Activated CD4-positive, CD25-positive, alpha-beta regulatory T cell (primary cell): ENCODE results near the gene BDH1.
A peak's percentile ranks its signal among the peaks of the same experiment; 100 is the strongest.
"Not testable (repeated sequence)": the region's sequence is repeated elsewhere in the genome, so short reads cannot be mapped to it uniquely, and the experiment has no call there.

ENCODE experiments used
- DNase-seq, 4 experiments: peaks; one replicate each; lab custom pipeline; 2025; lab: John Stamatoyannopoulos, UW

Gene BDH1

DNA sequence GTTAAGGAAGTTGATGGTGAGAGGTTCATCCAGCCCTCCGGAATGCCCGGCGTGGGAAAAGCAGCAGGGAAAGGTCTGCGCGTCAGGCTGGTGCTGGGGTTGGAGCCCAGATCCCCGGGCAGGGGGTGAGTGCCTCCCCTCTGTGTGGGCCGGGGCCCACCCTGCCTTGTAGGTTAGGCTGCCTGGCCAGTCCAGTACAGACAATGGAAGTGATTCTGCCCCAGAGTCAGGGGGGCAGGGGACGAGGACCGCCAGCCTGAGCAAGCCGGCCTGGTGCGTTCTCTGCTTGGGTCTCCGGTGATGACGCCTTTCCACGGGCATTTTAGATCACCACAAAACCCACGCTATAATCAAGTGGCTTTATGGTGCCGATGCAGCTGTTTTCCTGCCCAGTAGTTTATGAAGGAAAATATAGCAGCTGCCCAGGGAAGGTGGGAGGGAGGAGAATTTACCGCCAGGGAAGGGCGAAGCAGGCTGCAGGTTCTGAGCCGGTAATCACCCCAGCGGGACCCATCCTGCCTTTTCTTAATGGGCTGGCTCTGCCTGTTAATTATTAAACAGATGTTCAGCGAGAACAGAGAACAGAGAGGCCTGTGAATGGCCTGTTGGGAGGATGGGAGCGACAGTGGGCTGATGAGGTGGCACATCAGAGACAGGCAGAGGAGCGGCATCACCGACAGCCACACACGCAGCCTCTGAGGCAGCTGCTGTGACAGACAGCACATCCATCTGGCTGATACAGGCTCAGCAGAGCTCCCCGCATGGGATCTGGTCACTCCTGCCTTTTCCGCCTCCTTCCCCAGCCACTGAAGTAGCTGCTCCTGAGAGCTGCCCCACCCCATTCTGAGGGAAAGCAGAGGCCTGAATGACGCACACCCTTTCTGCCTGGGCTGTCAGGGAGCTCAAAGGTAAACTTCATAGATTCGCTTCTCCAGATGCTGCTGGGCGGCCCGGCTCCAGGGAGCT, 35.2 kb downstream of the BDH1 start:
- DNase-seq: no peak

DNA sequence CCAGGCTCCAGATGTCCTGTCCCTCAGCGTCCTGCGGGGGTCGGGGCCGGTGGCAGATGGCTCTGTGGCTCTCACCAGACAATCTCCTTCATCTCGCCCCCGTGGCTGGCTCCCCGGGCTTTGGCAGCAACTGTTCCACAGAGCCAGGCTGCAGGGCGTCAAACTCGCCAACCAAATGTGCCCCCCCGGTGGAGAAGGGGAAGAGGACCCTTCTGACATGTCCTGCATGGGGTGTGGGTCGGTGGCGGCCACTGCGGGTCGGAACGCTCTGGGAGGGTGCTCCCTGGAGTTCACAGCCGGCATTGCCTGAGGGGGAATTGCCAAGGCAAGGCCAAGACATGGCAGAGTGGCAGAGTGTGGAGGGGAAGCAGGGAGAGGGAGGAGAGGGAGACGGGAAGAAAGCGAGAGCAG, 36.0 kb downstream of the BDH1 start:
- DNase-seq: no peak

DNA sequence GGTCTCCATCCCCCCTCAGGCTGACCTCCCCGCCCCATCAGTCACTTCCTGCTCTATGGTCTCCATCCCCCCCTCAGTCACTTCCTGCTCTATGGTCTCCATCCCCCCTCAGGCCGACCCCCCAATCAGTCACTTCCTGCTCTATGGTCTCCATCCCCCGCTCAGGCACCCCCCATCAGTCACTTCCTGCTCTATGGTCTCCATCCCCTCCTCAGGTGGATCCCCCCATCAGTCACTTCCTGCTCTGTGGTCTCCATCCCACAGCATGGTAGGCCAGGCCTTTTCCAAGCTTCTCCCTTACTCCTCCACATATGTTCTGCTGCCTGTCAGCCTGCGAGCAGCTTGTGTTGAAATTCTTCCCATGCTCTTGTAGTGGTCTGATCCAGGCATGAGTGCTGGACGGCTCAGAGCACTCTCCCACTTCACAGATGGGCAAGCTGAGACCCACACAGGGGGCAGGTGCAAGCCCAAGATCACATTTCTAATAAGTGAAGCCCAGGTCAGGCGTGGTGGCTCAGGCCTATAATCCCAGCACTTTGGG, 36.8 kb downstream of the BDH1 start:
- no peak for DNase-seq

DNA sequence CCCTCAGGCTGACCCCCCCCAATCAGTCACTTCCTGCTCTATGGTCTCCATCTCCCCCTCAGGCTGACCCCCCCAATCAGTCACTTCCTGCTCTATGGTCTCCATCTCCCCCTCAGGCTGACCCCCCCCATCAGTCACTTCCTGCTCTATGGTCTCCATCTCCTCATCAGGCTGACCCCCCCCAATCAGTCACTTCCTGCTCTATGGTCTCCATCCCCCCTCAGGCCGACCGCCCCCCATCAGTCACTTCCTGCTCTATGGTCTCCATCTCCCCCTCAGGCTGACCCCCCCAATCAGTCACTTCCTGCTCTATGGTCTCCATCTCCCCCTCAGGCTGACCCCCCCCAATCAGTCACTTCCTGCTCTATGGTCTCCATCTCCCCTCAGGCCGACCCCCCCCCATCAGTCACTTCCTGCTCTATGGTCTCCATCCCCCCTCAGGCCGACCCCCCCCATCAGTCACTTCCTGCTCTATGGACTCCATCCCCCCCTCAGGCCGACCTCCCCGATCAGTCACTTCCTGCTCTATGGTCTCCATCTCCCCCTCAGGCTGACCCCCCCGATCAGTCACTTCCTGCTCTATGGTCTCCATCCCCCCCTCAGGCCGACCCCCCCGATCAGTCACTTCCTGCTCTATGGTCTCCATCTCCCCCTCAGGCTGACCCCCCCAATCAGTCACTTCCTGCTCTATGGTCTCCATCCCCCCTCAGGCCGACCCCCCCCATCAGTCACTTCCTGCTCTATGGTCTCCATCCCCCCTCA, 37.7 kb downstream of the BDH1 start:
- DNase-seq: peak in 1 of 4 experiments; percentile 27

DNA sequence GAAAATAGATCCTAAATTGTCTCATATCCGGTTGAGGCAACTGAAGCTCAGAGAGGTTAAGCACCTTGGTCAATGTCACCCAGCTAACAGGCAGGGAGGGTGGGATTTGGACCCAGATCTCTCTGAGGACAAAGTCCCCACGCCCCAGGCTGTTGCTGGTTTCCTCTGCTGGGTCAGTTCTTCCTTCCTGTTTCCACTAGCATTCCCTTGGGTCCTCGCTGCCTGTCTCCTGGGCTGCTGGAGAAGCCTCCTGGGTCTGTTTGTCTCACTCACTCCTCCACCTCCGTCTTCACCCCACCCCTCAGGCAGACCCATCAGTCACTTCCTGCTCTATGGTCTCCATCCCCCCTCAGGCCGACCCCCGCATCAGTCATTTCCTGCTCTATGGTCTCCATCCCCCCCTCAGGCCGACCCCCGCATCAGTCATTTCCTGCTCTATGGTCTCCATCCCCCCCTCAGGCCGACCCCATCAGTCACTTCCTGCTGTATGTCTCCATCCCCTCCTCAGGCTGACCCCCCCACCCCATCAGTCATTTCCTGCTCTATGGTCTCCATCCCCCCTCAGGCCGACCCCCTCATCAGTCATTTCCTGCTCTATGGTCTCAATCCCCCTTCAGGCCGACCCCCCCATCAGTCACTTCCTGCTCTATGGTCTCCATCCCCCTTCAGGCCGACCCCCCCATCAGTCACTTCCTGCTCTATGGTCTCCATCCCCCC, 38.7 kb downstream of the BDH1 start:
- DNase-seq: not testable (repeated sequence)

DNA sequence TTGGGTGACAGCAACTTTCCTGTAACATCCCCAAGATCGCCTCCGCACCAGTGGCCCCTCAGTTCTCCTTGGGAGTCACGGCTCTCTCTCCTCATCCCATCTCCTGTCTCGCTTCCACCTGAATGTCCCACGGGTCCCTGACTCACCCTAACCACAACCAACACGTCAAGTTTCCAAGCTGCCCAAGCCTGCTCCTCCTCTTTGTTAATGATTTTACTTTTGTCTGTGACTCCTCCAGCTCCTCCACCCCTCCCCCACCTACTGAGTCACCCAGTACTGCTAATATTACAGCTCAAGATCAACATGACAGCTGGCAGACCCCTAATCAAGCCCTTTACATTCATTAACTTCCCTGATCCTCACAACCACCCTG, 39.3 kb downstream of the BDH1 start:
- DNase-seq: peak in 1 of 4 experiments; percentile 25

DNA sequence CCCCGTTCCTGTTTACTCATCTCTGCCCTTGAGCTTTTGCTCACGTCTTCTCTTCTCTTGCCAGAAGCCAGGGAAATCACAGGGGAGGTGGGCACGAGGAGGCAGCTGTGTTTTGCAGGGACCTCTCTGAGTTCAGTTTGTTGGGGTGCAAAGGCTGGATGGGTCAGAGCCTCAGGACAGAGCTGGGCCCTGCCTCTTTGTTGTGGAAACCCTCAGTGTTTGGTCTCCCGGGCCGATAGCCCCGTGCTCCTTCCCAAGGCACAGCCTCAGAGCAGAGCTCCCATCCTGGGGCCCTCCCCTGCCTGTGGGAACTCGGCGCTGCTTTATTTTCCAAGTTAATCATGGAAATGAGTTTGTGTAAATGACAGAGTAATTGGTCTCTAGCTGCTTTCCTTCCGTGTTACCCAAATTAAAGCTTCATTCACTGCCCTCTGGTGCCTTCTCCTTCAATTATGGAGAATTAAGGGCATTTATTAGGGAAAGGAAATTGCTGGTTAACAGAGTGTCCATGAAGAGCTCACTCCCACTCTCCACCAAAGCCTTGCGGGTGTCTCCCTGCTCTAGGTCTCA, 40.9 kb downstream of the BDH1 start:
- no peak for DNase-seq

DNA sequence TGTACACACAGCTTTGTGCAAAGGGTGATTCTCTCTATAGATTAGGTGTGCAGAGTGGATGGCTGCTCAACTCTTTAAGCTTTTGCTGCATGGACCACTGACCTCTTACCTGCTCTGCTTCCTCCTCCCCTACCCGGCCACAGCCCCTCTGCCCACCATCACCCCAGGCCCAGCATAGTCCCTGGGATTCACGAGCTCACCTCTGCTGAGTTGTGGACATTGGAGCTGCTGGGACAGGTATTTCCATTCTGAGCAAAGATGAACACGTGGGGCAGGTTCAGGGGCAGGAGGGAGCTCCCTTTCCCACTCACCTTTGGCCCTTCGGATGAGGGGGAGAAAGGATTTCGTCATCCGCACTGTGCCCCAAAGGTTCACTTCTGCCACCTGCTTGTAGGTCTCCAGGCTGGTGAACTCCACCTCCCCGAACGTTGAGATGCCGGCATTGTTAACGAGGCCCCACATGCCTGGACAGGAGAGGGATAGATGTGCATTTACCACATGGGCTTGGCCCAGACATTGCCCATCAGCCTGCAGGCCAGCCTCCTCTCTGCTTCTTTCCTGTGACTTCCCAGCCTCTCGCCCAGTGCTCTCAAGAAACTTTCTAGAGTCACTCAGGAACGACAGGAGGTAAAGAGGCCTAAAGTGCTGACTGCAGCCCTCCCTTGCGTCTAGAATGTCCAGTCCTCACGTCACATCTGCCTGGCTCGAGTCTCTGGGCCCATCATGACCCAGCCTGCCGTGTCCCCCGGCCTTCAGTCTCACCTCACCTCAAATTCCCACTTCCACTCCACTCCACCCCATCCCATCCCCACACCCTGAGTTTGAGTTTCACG, 41.6 kb downstream of the BDH1 start:
- no peak for DNase-seq

DNA sequence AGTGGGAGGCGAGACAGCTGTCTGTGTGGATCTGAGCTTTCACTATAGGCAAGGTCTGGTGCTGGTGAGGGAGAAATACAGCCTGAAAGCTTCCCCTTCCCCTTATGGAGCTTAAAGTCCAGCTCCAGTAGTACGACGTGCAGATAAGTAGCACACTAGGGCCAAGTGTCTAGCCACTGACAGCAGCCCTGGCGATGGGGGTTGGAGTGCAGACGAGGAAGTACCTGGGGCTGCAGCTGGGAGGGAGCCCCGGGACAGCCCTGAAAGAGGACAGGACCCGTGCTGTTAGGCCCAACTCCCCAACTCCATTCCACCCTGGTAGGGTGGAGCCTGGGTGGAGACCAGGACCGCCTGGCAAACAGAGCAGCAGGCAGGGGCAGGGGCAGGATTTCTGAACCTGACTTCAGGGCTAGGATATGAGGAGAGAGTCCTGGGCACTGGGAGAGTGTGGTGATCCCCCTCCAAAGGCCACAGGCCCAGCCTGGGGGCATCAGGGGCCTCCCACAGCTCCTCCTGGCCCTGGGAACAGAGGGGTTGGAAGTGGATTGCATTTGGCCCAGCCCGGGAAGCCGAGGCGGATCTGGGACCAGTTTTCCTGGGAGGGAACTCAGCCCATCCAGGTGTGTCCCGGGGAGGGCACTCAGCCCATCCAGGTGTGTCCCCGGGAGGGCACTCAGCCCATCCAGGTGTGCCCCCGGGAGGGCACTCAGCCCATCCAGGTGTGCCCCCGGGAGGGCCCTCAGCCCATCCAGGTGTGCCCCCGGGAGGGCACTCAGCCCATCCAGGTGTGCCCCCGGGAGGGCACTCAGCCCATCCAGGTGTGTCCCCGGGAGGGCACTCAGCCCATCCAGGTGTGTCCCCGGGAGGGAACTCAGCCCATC, 42.8 kb downstream of the BDH1 start:
- no peak for DNase-seq

DNA sequence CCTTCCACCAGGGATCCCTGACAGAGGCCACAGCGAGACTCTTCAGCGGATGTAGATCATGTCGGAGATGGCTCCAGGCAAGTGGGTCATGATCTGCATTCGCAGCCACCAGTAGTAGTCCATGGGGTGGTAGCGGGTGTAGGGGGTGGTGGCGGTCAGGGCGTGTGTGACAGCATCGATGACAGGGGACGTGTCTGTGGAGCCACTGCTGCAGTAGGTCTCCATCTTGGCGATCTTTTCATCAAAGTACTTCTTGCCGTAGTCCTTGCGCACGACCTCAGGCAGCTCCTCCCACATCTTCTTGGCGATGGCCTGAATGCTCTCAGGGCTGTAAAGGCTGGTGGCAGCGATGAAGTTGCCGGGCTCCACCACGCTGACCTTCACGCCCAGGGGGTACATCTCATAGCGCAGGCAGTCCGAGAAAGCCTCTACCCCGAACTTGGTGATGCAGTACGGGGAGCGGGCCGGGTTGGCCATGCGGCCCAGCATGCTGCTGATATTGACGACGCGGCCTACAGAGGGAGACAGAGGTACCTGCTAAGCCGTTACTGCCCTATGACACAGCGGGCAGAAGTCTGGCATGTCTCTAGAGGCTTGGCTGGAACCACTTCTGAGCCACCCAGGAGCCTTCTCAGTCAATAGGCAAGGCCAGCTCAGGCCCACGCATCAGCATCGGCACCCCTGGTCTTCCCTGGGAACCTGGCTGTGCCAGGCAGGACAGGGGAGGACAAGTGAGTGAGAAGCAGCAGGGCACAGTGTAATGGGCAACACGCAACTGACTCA, 43.7 kb downstream of the BDH1 start:
- no peak for DNase-seq

DNA sequence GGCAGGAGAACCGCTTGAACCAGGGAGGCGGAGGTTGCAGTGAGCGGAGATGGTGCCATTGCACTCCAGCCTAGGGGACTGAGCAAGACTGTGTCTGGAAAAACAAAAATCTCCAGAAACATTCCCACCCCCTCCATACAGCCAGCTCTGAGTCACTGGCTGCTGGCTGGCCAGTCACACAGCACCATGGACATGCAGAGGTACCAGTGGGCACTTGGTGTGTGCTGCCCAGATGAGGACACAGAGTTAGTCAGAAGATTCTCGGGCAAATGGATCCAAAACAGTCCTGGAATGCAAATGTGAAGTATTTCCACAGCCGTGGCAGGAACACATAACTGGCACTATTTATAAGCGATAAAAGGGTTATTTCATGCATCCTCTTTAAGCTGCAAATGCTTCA, 44.6 kb downstream of the BDH1 start:
- no peak for DNase-seq

DNA sequence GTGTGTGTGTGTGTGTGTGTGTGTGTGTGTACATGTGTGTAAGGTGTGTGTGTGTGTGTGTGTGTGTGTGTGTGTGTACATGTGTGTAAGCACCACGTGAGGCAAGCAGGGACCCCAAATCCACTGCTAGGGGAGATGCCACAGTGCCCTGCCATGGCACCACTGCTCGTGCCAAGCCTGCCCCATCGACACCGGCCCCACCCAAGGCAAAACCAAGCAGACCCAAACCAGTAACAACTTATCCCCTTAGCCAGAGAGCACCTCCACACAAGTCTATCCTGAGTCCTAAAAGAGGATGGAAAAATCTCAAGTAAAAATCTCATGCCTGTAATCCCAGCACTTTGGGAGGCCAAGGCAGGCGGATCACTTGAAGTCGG, 45.1 kb downstream of the BDH1 start:
- DNase-seq: no peak

DNA sequence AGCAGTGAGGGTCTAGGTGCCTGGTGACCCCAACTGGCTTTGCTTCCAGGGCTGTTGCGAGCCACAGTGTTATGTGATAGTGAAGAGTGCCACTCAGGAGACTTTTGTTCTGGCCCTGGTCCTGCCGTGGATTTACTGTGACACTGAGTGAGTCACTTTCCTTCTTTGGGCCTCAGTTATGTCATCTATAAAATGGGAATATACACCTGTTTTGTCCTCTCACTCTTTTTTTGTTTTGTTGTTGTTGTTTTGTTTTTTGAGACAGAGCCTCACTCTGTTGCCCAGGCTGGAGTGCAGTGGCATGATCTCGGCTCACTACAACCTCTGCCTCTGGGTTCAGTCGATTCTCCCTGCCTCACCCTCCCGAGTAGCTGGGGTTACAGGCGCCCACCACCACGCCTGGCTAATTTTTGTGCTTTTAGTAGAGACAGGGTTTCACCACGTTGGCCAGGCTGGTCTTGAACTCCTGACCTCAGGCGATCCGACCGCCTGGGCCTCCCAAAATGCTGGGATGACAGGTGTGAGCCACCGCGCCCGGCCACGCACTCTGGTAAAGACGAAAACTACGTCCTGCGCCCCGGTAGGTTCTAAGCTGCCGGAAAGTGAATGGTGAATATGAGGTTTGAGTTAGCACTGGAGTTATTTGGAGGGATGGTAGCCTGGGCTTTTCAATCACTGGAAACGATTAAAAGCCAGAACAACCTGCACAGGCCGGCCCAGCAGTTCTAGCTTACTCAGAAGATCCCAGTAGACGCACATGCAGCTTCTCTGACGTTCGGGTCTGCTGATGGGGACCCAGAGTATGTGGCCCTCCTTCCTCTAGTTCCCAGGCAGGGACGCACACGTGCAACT, 46.6 kb downstream of the BDH1 start:
- no peak for DNase-seq

DNA sequence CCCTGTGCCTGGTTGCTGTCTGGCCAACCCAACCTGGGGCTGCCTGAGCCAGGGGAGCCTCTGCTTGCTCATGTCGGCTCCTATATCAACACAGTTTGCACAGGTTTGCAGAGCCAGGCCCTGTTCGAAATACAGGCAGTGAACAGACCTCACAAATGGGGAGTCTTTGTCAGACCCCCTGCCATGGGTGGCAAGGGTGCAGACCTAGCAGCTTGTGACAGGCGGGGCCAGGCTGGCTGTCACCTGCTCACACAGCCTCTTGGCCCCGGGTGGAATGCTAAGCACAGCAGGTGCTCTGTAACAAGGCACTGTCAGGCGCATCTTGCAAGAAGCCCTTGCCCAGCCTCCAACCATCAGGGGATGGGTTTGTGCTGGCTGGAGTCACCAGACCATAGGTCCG, 47.3 kb downstream of the BDH1 start:
- DNase-seq: no peak

DNA sequence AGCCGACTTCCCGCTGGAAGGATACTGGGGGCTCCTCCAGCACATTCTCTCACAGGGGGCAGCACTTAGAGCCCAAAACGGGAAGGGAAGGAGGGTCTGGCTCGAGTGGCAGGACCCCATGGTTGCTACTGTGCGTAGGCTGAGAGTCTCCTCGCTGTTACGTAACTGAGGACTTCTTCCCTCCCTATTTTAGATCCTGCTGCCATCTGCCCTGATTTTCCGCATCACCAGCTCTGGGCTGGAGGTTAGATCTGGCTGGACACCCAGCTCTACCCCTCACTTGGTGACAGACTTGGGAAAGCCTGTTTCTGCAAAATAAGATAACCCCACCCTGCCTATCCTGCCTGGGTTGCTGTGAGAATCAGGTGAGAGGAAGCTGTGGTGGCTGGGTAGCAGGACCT, 47.7 kb downstream of the BDH1 start:
- DNase-seq: no peak

DNA sequence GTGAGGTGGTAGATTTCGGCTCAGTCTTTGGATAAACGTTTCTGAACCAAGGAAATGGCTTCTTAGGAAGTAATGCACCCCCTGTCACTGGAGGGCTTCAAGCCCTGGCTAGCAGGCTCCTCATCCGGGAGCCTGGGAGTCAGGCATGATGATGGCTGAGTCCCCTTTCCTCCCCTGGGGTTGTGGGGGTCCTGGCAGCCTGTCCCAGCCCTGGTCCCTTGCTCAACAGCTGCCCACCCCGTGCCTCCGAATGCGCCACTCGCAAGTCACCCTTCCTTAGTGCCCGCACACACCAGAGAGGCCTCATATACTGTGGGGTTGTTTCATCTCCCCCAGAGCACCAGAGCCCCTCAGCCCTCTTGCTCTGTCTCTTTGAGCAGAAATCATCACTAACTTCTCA, 48.2 kb downstream of the BDH1 start:
- no peak for DNase-seq

DNA sequence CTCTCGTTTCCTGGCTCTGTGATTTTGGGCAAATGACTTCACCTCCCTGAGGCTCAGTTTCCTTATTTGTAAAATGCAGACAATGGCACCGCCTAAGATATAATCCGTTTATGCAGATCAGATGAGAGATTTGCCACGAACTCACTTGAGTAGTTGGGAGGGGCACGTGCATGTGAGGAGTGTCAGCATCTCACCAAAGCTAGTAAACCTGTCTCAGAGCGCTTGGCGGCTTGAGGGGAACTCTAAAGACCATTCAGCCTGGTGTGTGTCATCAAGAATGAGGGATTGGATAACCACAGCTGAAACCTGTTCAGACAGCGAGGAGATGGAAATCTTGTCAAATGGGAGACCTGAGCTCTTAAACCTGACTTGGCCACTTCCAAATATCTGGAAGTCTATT, 48.7 kb downstream of the BDH1 start:
- no peak for DNase-seq

DNA sequence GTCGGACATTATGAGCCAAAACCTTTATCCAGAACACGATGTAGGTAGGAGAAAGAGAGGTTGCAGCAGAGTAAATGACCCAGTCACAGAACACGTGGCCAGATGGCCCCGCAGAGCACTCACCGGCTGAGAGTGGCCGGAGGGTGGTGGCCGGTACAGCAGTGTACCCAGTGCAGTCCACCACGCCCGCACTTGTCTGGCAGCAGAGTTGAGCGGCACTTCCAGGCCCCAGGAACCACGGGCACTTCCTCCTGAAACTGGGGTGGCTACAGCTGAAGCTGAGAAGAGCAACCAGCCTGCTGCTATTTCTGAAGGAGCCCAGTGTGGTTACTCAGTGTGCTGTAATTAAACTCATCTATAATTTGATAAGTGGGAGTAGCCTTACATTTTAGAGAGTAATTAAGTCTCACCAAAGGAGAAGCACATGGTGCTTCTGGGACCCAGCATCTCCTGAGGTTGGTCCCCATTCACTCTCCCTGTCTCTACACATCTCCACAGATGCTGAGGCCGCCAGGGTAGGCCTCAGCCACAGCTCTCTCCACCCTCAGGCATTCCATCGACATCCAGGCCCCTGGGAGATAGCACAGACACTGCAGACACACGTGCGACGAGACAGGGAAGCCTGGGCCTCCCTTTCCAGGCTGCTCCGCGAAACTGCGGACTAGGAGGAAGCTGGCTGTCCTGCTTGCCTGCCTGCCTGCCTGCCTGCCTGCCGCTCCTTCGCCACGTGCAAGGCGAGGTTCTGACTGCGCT, 49.8 kb downstream of the BDH1 start:
- no peak for DNase-seq
